NT2/D1 (cell line): ENCODE results near the gene DMBX1.

Source experiments
- YY1 ChIP-seq: IDR thresholded peaks from 2 replicates; pipeline ENCODE4 v1.6.1; 2011; ENCODE audit not compliant: insufficient read length, insufficient read depth
- ZNF274 ChIP-seq: IDR thresholded peaks from 2 replicates; pipeline ENCODE4 v1.6.1; 2011; ENCODE audit warnings: mild to moderate bottlenecking, low read depth, low read length

- TF ChIP-seq ZNF274 (no peak), YY1 (no peak)
These were observed 6.9 kb downstream of the DMBX1 start for GRCh38 chr1:46496505-46496904.
